HEK293T (cell line): ENCODE data around the gene CCNJ.

ENCODE experiments used
- ARNT ChIP-seq: fragments of 450-650 bp; IDR thresholded peaks from 2 replicates; pipeline ENCODE4 v1.6.1; 2017; ENCODE audit warnings: mild to moderate bottlenecking
- BHLHE40 ChIP-seq: fragments of 450-650 bp; IDR thresholded peaks from 2 replicates; pipeline ENCODE4 v1.6.1; 2016; ENCODE audit warnings: mild to moderate bottlenecking, moderate library complexity, borderline replicate concordance
- ELF4 ChIP-seq: fragments of 450-650 bp; IDR thresholded peaks from 2 replicates; pipeline ENCODE4 v1.6.1; 2017; ENCODE audit warnings: antibody characterized with exemption
- FOXA1 ChIP-seq: fragments of 450-650 bp; IDR thresholded peaks from 2 replicates; pipeline ENCODE4 v1.6.1; 2016; ENCODE audit warnings: mild to moderate bottlenecking
- FOXM1 ChIP-seq: fragments of 450-650 bp; IDR thresholded peaks from 2 replicates; pipeline ENCODE4 v1.6.1; 2017; ENCODE audit warnings: mild to moderate bottlenecking, borderline replicate concordance
- HDGF ChIP-seq: fragments of 450-650 bp; IDR thresholded peaks from 2 replicates; pipeline ENCODE4 v1.6.1; 2017; ENCODE audit warnings: antibody characterized with exemption, borderline replicate concordance
- NFRKB ChIP-seq: fragments of 450-650 bp; IDR thresholded peaks from 2 replicates; pipeline ENCODE4 v1.6.1; 2016; ENCODE audit warnings: mild to moderate bottlenecking, moderate library complexity
- PKNOX1 ChIP-seq: fragments of 450-650 bp; IDR thresholded peaks from 2 replicates; pipeline ENCODE4 v1.6.1; 2016
- SP1 ChIP-seq: fragments of 450-650 bp; IDR thresholded peaks from 2 replicates; pipeline ENCODE4 v1.6.1; 2017
- TARDBP ChIP-seq: fragments of 450-650 bp; IDR thresholded peaks from 2 replicates; pipeline ENCODE4 v1.6.1; 2016

DNA sequence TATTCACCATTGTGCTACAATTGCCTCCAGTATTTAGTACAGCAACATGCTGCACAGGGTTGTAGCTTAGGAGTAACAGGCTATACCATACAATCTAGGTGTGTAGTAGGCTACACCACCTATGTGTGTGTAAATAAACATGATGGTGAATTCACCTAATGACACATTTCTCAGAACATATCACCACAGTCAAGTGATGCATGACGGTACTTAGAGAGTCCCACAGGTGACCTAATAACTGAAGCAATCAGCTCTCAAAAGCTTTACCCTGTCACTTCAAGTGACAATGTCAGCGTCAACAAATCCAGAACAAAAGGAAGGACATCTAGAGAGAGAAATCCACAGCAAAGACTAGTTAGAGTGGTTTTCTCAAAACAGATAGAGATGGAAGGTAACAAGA, 38.8 kb downstream of the CCNJ start:
- TF ChIP-seq BHLHE40 (no peak), ARNT (no peak), FOXM1 (no peak), NFRKB (no peak), SP1 (no peak), TARDBP (no peak), ELF4 (no peak), HDGF (no peak), FOXA1 (no peak), PKNOX1 (no peak)
